ENCODE measurements around the gene UBALD1.

Gene UBALD1

GRCh38 chr16:4612977-4613635, 1.6 kb downstream of the UBALD1 start:
- Histone ChIP-seq H3K27me3 (ENCODE audit: insufficient read depth, low read length) (no peaks in the 10 kb centered on the region), H3K9me3 (ENCODE audit: insufficient read depth, low read depth, low read length) (no peaks in the 10 kb centered on the region), H3K4me3 (ENCODE audit: low read length) (peak overlapping the region; percentile 94), H3K27ac (ENCODE audit: low read depth, low read length) (peak overlapping the region; percentile 94; the same call in 1 of the 2 replicates), H3K9ac (ENCODE audit: low read depth, low read length) (peak overlapping the region; percentile 98), H3K4me1 (ENCODE audit: insufficient read depth, low read length) (0 out of 2 replicates have a peak, but pooled peaks cover 15% of the 10 kb centered on the region), H3K36me3 (ENCODE audit: insufficient read depth, low read length) (peaks cover 13% of the 10 kb centered on the region)
- 52% methylated on average over 14 of the region's 14 CpGs for WGBS

DNA sequence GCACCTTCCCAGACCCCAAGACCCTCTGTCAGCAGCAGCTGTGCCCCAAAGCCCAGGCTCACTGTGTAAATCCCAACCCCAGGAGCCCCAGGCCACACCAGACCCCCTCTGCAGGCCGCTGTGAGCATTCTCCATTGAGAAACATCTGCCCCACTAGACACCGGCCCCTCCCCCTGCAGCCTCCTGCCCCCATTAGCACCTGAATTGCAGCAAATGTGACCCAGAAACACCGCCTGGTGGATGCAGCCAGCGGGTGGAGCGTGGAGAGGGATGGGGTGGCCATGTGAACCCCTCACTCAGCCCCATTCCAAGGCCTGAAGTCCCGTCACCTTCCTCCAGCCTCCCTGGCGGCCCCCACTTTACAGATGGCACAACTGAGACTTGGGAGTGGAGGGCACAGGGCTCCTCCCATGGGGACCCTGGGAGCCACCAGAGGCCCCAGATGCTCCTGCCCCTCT, 2.2 kb downstream of the UBALD1 start:
- Histone ChIP-seq H3K4me3 (ENCODE audit: low read length) (peak overlapping the region; percentile 94; the same call in 1 of the 2 replicates), H3K9me3 (ENCODE audit: insufficient read depth, low read depth, low read length) (no peaks in the 10 kb centered on the region), H3K4me1 (ENCODE audit: insufficient read depth, low read length) (0 out of 2 replicates have a peak, but pooled peaks cover 14% of the 10 kb centered on the region), H3K36me3 (ENCODE audit: insufficient read depth, low read length) (peaks cover 18% of the 10 kb centered on the region), H3K9ac (ENCODE audit: low read depth, low read length) (peak overlapping the region; percentile 98; the same call in 1 of the 2 replicates), H3K27ac (ENCODE audit: low read depth, low read length) (peak overlapping the region; percentile 76; the same call in 1 of the 2 replicates), H3K27me3 (ENCODE audit: insufficient read depth, low read length) (no peaks in the 10 kb centered on the region)
- 35% methylated on average over 7 of the region's 7 CpGs for WGBS

GRCh38 chr16:4611337-4612021, 3.2 kb downstream of the UBALD1 start:
- 0 out of 2 replicates have a peak, but pooled peaks cover 9% of the 10 kb centered on the region for H3K4me1 ChIP-seq (ENCODE audit: insufficient read depth, low read length)
- H3K9me3 ChIP-seq (ENCODE audit: insufficient read depth, low read depth, low read length), result no peaks in the 10 kb centered on the region
- no peaks in the 10 kb centered on the region for H3K27me3 ChIP-seq (ENCODE audit: insufficient read depth, low read length)
- H3K9ac ChIP-seq (ENCODE audit: low read depth, low read length), result no peak overlapping the region
- H3K36me3 ChIP-seq (ENCODE audit: insufficient read depth, low read length), result peaks cover 24% of the 10 kb centered on the region
- H3K4me3 ChIP-seq (ENCODE audit: low read length), result no peak overlapping the region
- 93% methylated on average over 22 of the region's 22 CpGs for WGBS
- no peak overlapping the region for H3K27ac ChIP-seq (ENCODE audit: low read depth, low read length)

- Histone ChIP-seq H3K9me3 (ENCODE audit: insufficient read depth, low read depth, low read length) (no peaks in the 10 kb centered on the region), H3K27me3 (ENCODE audit: insufficient read depth, low read length) (no peaks in the 10 kb centered on the region), H3K4me3 (ENCODE audit: low read length) (no peak overlapping the region), H3K9ac (ENCODE audit: low read depth, low read length) (no peak overlapping the region), H3K27ac (ENCODE audit: low read depth, low read length) (no peak overlapping the region), H3K4me1 (ENCODE audit: insufficient read depth, low read length) (0 out of 2 replicates have a peak, but pooled peaks cover 9% of the 10 kb centered on the region), H3K36me3 (ENCODE audit: insufficient read depth, low read length) (peaks cover 24% of the 10 kb centered on the region)
- 92% methylated on average over 32 of the region's 32 CpGs for WGBS
Measured at GRCh38 chr16:4610011-4611005, 4.4 kb downstream of the UBALD1 start.

GRCh38 chr16:4609200-4610010, 5.3 kb downstream of the UBALD1 start:
- H3K27me3 ChIP-seq (ENCODE audit: insufficient read depth, low read length), result no peaks in the 10 kb centered on the region
- H3K27ac ChIP-seq (ENCODE audit: low read depth, low read length), result no peak overlapping the region
- WGBS, result 93% methylated on average over 45 of the region's 45 CpGs
- 0 out of 2 replicates have a peak, but pooled peaks cover 9% of the 10 kb centered on the region for H3K4me1 ChIP-seq (ENCODE audit: insufficient read depth, low read length)
- no peaks in the 10 kb centered on the region for H3K9me3 ChIP-seq (ENCODE audit: insufficient read depth, low read depth, low read length)
- H3K4me3 ChIP-seq (ENCODE audit: low read length), result no peak overlapping the region
- H3K36me3 ChIP-seq (ENCODE audit: insufficient read depth, low read length), result peaks cover 24% of the 10 kb centered on the region
- no peak overlapping the region for H3K9ac ChIP-seq (ENCODE audit: low read depth, low read length)

DNA sequence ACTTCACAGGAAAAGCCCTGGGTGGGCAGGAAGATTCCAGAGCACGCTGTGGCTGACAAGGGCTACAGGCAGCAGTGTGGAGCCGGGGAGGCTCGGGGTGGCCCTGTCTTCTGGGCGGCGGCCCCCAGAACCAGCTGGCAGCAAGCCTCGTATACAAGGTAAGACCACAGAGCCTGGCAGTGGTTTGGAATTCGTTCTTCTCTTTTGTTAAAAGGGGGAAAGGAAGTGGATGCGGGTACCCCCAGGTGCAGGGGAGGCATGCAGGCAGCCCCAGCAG, 6.0 kb downstream of the UBALD1 start:
- H3K4me1 ChIP-seq (ENCODE audit: insufficient read depth, low read length), result 0 out of 2 replicates have a peak, but pooled peaks cover 8% of the 10 kb centered on the region
- no peak overlapping the region for H3K9ac ChIP-seq (ENCODE audit: low read depth, low read length)
- no peak overlapping the region for H3K4me3 ChIP-seq (ENCODE audit: low read length)
- H3K27me3 ChIP-seq (ENCODE audit: insufficient read depth, low read length), result no peaks in the 10 kb centered on the region
- peaks cover 24% of the 10 kb centered on the region for H3K36me3 ChIP-seq (ENCODE audit: insufficient read depth, low read length)
- H3K9me3 ChIP-seq (ENCODE audit: insufficient read depth, low read depth, low read length), result no peaks in the 10 kb centered on the region
- WGBS, result 93% methylated on average over 8 of the region's 8 CpGs
- no peak overlapping the region for H3K27ac ChIP-seq (ENCODE audit: low read depth, low read length)

GRCh38 chr16:4607841-4608703, 6.6 kb downstream of the UBALD1 start:
- Histone ChIP-seq H3K9ac (ENCODE audit: low read depth, low read length) (no peak overlapping the region), H3K9me3 (ENCODE audit: insufficient read depth, low read depth, low read length) (no peaks in the 10 kb centered on the region), H3K27me3 (ENCODE audit: insufficient read depth, low read length) (no peaks in the 10 kb centered on the region), H3K4me1 (ENCODE audit: insufficient read depth, low read length) (0 out of 2 replicates have a peak, but pooled peaks cover 3% of the 10 kb centered on the region), H3K4me3 (ENCODE audit: low read length) (no peak overlapping the region), H3K27ac (ENCODE audit: low read depth, low read length) (no peak overlapping the region), H3K36me3 (ENCODE audit: insufficient read depth, low read length) (peaks cover 24% of the 10 kb centered on the region)
- 95% methylated on average over 22 of the region's 22 CpGs for WGBS

DNA sequence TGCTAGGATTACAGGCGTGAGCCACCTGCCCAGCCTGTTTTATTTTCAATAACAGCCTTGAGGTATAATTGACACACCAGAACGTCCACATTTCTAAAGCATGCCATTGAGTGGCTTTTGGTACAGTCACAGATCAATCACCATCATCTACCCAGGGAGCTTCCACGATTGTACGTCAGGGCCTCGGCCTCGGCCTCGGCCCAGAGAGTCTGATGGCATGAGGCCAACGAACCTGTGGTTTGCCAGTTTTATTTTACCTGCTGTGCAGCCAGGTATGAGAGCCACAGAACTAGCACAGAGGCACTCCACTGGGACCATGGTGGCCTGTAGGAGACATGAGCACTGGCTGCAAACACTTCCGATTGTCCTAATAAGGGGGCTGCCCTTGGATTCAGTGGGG, 8.3 kb downstream of the UBALD1 start:
- no peaks in the 10 kb centered on the region for H3K9me3 ChIP-seq (ENCODE audit: insufficient read depth, low read depth, low read length)
- no peaks in the 10 kb centered on the region for H3K27me3 ChIP-seq (ENCODE audit: insufficient read depth, low read length)
- H3K27ac ChIP-seq (ENCODE audit: low read depth, low read length), result no peak overlapping the region
- WGBS, result 92% methylated on average over 9 of the region's 9 CpGs
- peaks cover 3% of the 10 kb centered on the region; the same call in 1 of the 2 replicates for H3K4me1 ChIP-seq (ENCODE audit: insufficient read depth, low read length)
- H3K9ac ChIP-seq (ENCODE audit: low read depth, low read length), result no peak overlapping the region
- no peak overlapping the region for H3K4me3 ChIP-seq (ENCODE audit: low read length)
- H3K36me3 ChIP-seq (ENCODE audit: insufficient read depth, low read length), result peaks cover 24% of the 10 kb centered on the region

- 83% methylated on average over 15 of the region's 15 CpGs for WGBS
- peaks cover 22% of the 10 kb centered on the region for H3K36me3 ChIP-seq (ENCODE audit: insufficient read depth, low read length)
Measured at GRCh38 chr16:4604401-4604800, 10.3 kb downstream of the UBALD1 start.

More at GRCh38 chr16:4604401-4604800, 10.3 kb downstream of the UBALD1 start:
- Histone ChIP-seq H3K4me3 (ENCODE audit: low read length) (no peak overlapping the region), H3K27me3 (ENCODE audit: insufficient read depth, low read length) (no peaks in the 10 kb centered on the region), H3K27ac (ENCODE audit: low read depth, low read length) (no peak overlapping the region), H3K9me3 (ENCODE audit: insufficient read depth, low read depth, low read length) (no peaks in the 10 kb centered on the region), H3K4me1 (ENCODE audit: insufficient read depth, low read length) (peaks cover 3% of the 10 kb centered on the region; the same call in 1 of the 2 replicates), H3K9ac (ENCODE audit: low read depth, low read length) (no peak overlapping the region)

Measured in HUES64 (cell line).